NCI-H187 (cell line): ENCODE measurements around the gene TBXT.

Experiments used
- DNase-seq, 2 experiments: peaks; one replicate each; lab custom pipeline; 2025; lab: John Stamatoyannopoulos, UW

Gene TBXT

GRCh38 chr6:166115609-166116008 lies 52.0 kb downstream of the TBXT start:
- DNase-seq, result no peak

- DNase-seq, result no peak
Observed at GRCh38 chr6:166112580-166112979, 55.1 kb downstream of the TBXT start.

GRCh38 chr6:166109608-166110007 lies 58.0 kb downstream of the TBXT start:
- DNase-seq, result no peak
